Activated CD4-positive, alpha-beta T cell treated with anti-CD3 and anti-CD28 coated beads, Interleukin-2, amount 50 U/mL, for 48 hours (primary cell): ENCODE data around the gene HK2.

Experiments used
- DNase-seq, 2 experiments: peaks; one replicate each; pipeline ENCODE4 v3.0.0-alpha.2; 2020

Gene HK2

GRCh38 chr2:74941284-74941683 lies 107.4 kb downstream of the HK2 start:
- DNase-seq, result no peak

- DNase-seq, result no peak
Measured at GRCh38 chr2:74942263-74942662, 108.3 kb downstream of the HK2 start.
